Stimulated activated CD8-positive, alpha-beta memory T cell treated with anti-CD3 and anti-CD28 coated beads, Interleukin-4, amount 100 ng/mL, for 24 hours (primary cell): ENCODE data around the gene FGF8.

Experiments used
- DNase-seq: peaks from one replicate; pipeline ENCODE4 v3.0.0-alpha.2; 2020; ENCODE audit warnings: low read depth

Gene FGF8

GRCh38 chr10:101725296-101726114 lies 50.4 kb downstream of the FGF8 start:
- DNase-seq, result no peak

GRCh38 chr10:101724446-101724845 lies 51.5 kb downstream of the FGF8 start:
- DNase-seq, result no peak

- DNase-seq, result no peak
Measured at GRCh38 chr10:101723176-101723575, 52.7 kb downstream of the FGF8 start.

- DNase-seq, result no peak
Measured at GRCh38 chr10:101721806-101722205, 54.1 kb downstream of the FGF8 start.

- no peak for DNase-seq
Measured at GRCh38 chr10:101720606-101721230, 55.2 kb downstream of the FGF8 start.
